Measurements from ENCODE around the gene ABCB7.
"Not testable (repeated sequence)": the region's sequence is repeated elsewhere in the genome, so short reads cannot be mapped to it uniquely, and the experiment has no call there.

Gene ABCB7

DNA sequence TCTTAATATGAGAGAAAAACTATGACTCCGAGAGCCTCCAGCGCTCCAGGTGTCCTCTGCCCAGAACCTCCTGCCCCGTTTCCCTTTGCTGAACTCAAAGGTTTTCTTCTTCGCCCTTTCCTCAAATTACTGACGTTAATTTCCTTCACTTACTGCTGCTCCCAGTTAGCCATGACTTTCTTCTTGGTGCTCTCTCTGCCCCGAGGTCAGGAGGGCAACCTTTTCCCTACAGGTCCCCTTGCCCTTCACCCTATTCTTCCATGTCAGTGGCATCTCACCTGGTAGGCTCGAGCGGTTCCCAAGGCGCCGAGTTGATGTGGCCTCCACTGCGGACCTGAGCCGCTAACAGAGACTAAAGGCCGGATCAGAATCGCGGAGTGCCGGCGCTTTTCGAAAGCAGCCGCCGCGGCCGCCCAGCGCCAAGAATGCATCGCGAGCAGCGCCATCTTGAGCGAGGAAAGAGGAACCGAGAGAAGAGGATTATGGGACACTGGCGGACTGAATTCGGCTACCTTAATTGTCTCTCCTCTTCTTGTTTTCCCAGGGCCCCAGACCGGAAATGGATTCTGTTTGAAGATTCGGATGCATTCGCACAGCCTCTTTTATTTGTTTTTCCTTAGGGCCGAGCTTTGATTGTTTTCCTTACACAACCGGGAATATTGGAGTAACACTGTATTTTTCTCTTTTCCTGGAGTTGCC lies at the start of gene ABCB7:
Gene ABCB7, minus strand, starts transcription at position 457 of the 699 bp plus-strand sequence. Its CDS starts 11 bp downstream, at position 446.
- peak; percentile 0 to 69 (median 35) for DNase-seq

DNA sequence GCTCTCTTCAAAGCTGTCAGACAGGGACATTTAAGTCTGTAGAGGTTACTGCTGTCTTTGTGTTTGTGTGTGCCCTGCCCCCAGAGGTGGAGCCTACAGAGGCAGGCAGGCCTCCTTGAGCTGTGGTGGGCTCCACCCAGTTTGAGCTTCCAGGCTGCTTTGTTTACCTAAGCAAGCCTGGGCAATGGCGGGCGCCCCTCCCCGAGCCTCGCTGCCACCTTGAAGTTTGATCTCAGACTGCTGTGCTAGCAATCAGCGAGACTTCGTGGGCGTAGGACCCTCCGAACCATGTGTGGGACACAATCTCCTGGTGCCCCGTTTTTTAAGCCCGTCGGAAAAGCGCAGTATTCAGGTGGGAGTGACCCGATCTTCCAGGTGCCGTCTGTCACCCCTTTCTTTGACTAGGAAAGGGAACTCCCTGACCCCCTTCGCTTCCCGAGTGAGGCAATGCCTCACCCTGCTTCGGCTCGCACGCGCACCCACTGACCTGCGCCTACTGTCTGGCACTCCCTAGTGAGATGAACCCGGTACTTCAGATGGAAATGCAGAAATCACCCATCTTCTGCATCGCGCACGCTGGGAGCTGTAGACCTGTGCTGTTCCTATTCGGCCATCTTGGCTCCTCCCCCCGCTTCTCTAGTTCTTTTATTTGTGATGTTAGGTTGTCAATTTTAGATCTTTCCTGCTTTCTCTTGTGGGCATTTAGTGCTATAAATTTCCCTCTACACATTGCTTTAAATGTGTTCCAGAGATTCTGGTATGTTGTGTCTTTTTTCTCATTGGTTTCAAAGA lies 32.5 kb upstream of the ABCB7 start:
- DNase-seq: not testable (repeated sequence)

DNA sequence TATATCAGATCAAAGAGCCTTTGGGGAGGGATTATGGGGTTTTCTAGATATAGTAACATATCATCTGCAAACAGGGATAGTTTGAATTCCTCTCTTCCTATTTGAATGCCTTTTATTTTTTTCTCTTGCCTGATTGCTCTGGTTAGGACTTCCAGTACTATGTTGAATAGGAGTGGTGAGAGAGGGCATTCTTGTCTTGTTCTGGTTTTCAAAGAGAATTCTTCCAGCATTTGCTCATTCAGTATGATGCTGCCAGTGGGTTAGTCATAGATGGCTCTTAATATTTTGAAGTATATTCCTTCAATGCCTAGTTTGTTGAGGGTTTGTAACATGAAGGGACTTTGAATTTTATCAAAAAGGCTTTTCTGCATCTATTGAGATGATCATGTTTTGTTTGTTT lies 25.6 kb upstream of the ABCB7 start:
- DNase-seq: no peak

DNA sequence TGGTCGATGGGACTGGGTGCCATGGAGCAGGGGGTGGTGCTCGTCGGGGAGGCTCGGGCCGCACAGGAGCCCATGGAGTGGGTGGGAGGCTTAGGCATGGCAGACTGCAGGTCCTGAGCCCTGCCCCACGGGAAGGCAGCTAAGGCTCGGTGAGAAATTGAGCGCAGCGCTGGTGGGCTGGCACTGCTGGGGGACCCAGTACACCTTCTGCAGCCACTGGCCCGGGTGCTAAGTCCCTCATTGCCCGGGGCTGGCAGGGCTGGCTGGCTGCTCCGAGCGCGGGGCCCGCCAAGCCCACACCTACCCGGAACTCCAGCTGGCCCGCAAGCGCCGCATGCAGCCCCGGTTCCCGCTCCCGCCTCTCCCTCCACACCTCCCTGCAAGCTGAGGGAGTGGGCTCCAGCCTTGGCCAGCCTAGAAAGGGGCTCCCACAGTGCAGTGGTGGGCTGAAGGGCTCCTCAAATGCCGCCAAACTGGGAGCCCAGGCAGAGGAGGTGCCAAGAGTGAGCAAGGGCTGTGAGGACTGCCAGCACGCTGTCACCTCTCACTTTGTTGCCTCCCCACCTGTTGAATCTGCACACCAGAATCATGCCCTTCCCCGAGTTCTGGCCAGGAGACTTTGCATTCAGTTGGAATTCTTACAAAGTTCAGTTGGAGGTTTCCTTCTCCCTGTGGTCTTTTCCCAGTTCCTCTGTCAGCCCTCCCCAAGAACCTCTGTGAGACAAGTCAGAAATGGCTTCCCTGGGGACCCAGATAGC lies 23.6 kb upstream of the ABCB7 start:
- not testable (repeated sequence) for DNase-seq

DNA sequence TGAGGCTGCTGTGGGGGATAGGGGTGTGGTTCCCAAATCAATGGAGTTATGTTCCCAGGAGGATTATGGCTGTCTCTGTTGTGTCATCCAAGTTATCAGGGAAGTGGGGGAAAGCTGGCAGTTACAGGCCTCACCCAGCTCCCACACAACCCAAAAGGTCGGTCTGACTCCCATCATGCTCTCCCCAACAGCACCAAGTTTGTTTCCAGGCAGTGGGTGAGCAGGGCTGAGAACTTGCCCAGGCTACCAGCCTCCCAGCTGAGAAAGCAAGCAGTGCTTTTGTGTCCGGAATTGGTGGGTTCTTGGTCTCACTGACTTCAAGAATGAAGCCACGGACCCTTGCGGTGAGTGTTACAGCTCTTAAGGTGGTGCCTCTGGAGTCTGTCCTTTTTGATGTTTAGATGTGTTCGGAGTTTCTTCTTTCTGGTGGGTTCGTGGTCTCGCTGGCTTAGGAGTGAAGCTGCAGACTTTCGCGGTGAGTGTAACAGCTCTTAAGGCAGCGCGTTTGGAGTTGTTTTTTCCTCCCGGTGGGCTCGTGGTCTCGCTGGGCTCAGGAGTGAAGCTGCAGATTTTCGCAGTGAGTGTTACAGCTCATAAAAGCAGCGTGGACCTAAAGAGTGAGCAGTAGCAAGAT lies 16.3 kb upstream of the ABCB7 start:
- DNase-seq: not testable (repeated sequence)

DNA sequence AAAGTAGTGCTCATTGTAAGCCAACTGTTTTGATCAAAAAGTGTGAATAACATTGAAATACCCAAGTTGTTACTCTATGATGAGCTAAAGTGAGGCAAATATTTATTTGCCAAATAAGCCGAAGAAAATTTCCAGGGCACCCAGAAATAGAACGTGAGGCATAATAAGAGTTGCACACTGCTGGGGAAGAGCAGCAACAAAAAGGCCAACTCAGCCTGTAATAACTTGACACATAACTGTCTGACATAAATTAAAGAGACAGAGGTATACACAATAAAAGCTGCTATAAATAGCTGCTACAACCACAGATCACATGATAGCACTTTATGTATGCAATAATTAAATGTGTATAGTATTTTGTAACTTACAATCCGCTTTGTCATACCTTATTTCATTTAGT lies 2.0 kb upstream of the ABCB7 start:
- no peak for DNase-seq

DNA sequence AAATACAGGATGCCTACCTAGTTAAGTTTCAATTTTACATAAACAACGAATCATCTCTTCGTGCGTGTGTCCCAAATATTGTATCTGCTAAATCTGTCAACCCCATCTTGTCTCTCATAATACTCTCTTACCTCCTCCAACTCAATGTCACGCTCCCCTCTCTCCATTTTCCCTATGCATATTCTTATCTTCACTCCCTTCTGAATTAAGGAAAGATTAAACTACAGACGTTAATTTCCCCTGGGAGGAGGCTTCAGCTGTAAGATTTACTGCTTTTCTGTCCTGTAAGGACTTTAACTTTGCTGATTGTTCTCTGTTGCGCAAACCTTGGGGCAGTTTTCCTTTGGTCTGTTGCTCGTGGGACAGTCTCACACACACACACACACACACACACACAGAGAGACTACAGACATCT lies 455 bp upstream of the ABCB7 start:
- peak in 4 of 51 donors; percentile 0 to 30 (median 14) for DNase-seq

DNA sequence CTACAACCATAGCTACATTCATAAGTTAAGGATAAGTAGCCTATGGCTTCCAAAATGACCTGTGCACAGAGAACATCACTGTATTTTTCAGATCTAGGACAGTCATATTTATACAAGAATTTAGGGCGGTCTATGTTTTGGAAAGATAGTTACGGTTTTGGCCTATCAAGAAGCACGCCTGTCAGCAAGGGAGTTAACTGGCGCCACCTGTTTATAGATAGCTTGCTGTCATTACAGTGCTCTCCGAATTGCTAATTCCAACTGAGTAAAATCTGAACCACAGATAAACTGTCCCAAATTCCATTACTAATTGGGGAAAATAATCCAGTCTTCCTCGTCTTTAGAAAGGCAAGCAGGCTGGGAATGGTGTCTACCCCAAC lies 646 bp downstream of the ABCB7 start:
- DNase-seq: no peak

DNA sequence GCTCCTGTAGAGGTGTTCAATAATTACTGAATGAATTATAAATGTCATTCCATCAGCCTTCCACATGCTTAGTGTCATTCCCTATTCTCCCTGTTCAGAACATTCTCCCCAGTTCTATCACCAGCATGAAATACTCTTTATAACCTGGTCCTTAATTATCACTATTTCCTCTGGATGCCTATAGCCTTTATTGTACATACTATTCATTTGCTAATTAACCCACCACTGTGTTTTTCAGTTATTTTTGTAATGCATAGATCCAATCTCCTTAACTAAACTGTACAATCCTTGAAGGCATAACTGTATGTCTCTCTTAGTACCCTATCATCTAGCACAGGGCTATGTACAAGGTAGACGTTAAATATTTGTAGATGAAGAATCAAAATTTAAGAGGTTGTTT lies 1.2 kb downstream of the ABCB7 start:
- DNase-seq: no peak

DNA sequence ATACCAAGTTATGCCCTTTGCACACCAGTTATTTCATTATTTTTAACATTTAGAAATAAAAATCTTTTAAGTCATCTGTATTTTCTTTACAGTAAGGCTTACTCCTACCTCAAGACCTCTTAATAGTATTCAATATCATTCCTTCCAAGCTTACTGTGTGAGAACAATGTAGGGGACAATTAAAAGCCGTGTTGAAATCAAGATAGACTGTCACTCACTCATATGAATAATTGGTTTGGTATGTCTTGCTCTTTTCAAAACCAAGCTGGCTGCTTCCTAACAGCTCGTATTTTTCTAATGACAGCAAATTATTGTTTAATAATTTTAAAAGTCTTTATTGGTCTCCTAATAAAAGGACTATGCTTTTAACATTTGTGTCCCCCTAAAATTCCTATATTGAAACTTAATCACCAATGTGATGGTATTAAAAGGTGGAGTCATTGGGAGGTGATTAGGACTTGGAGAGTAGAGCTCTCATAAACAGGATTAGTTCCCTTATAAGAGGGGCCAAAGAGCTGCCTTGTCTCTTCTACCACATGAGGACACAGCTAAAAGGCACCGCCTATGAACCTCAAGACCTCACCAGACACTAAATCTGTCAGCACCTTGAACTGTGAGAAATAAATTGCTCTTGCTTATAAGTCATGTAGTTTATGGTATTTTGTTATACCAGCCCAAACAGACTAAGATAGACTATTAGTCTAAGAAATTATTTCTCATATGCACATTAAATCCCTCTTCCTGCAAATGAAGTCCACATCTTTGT lies 4.1 kb downstream of the ABCB7 start:
- no peak for DNase-seq

DNA sequence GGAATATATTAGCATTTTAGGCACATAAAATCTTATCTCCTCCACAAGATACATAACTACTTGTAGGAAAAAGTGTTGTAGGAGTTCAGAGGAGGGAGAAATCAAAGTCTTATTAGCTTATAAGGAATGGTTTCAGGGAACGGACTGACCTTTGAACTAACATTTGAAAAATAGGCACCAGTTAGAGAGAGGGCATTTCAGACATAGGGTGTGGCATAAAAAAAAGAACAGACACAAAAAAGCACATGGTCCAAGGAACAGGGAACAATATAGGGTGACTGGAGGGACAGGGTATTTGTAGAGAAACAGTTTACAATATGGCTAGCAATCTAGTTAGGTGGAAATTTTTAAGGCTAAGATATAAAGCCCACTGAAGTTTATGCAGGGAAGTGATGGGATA lies 6.4 kb downstream of the ABCB7 start:
- no peak for DNase-seq

DNA sequence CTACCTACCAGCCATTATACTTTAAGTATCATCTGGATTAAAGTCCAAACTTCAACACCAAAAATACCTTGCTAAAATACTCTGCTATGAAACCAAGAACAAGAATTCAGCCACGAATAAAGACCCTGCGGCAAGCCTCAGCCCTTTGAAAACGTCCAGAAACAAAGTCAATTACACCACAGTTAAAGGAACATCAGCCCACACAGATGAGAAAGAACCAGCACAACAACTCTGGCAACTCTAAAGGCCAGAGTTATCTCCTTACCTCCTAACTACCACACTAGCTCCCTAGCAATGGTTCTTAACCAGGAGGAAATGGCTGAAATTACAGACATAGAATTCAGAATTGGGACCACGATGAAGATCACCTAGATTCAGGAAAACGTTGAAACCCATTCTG lies 23.4 kb downstream of the ABCB7 start:
- DNase-seq: no peak

DNA sequence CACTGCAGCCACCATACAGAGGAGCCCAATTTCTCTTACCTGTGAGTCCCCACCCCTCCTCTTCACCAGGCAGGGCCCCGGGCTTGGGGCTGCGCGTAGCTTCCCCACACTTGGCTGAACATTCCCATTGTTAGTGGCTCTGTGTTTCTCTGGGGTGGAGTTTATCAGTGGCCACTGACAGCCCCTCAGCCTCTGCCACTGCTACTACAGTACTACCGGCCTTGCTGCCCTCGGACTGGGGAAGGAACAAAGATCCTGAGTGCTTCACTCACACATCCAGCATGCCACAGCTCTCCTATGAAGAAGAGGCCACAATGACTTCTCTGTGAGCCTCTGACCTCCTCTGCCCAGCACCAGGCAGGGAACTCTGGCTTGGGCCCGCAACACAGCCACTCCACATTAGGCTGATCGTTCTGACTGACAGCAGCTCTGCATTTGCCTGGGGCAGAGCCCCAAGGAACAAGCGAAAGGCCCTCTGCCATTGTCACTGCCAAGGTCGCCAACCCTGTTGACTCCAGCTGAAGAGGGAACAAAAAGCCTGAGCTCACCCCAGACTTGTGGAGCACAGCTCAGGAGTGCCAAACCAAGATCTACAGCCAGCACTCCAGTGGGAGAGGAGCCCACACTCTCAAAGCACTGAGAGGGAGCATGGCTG lies 24.0 kb downstream of the ABCB7 start:
- DNase-seq: peak in 31 of 51 donors; percentile 0 to 46 (median 2)

DNA sequence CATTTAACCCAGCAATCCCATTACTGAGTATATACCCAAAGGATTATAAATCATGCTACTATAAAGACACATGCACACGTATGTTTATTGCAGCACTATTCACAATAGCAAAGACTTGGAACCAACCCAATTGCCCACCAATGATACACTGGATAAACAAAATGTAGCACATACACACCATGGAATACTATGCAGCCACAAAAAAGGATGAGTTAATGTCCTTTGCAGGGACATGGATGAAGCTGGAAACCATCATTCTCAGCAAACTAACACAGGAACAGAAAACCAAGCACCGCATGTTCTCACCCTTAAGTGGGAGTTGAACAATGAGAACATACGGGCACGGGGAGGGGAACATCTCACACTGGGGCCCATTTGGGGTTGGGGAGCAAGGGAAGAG lies 27.0 kb downstream of the ABCB7 start:
- not testable (repeated sequence) for DNase-seq

DNA sequence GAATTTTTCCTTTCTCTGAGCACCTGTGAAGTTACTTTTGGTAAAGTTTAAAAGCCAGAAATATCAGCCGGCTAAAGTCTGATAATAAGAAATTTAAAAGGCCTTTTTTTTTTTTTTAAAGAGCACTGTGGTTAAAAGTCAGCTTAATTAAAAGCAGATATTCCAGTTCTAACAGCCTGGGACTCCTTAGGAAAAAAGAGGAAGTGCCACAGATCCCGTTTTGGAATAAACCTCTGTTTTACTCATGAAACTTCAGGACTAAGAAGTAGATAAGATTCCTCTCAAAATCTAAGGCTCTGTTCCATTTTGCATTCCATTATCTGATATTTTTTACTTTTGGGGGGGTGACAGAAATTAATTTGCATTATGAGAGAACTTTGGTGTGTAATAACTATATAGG lies 37.8 kb downstream of the ABCB7 start:
- no peak for DNase-seq

DNA sequence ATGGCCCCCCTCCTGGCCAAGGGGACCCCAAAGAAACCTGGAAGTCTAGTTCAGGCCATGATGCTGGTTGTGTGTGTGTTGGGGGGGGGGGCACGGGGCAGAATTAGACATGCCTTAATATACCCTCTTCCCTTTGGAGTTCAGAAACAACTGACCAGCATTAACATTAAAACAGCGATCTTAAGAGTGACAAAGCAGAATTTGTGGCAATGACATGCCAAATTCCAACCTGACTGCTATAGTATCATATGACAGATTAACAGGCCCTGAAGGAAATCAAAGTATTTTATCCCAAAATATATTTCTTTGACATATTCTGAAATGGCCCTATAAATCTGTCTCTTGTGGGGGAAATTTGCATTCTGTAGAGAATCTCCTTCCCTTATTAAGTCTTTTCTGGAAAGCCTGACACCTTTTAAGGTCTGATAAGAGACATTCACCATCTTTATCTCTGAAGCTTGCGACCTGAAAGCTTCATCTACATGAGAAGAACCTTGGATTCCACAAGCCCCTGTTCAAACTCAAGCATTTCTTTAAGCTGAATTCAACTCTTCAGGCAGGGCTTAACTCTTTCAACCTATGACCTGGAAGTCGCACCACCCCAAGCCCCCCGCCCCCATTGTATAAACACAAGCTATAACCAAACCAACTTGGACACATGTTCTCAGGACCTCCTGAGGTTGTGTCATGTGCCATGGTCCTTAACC lies 40.2 kb downstream of the ABCB7 start:
- no peak for DNase-seq

DNA sequence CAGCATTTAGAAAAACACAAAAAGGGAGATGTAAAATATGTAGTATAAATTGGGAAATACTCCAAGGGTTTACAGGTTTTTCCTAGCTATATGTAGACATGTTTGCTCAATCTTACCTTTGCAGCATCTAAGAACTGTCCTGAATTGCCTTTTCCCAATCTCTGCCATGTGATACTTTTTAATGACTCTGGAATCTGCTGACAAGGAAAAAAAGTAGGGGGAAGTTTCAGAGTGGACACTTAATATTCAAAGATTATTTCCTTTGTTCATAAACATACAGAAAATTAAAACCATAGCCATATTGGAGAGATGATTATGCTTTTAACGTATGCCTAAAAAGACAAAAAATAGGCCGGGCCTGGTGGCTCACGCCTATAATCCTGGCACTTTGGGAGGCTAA lies 41.4 kb downstream of the ABCB7 start:
- no peak for DNase-seq

DNA sequence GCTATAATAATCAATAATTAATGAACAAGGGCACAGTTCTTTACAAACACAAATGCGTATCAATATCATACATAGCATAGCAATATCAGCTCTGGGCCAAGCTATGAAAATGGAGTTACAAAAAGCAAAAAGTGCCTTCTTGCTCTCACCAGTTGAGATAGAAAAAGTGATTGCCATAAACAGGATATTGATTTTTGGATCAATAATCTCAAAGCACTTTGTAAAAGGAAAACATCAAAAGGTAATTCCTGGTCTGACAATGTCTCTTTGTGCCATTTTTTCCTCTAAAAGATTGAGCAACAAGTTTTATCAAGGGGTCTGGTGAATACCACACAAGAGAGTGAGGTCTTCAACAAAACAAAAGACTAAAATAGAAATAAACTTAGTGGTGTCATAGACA lies 42.4 kb downstream of the ABCB7 start:
- no peak for DNase-seq

DNA sequence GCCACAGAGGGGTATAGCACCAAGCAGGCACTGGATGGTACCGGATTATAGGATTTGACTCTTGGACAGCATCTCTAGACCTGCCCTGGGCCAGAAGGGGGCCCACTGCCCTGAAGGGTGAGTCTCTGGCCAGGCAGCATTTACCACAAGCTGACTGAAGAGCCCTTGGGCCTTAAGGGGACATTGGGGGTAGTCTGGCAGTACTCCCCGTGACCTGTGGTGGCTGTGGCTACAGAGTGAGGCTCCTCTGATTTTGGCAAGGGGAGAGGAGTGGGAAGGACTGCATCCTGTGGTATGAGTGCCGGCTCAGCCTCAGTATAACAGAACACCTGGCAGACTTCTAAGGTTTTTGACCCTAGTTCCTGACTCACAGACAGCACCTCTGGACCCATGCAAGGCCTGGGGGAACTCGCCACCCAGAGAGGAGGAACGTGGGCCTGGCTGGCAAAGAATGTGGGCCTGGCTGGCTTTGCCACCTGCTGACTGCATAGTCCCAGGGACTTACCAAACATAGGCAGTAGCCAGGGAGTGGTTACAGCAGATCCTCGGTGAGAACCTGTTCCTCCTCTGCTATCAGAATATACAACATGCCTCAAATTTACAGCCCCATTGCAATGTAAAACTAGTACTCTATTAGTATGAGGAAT lies 48.1 kb downstream of the ABCB7 start:
- no peak for DNase-seq
